ENCODE data around the gene RSPRY1.

RSPRY1 gene

GRCh38 chr16:57152096-57153093 is 33.7 kb upstream of the RSPRY1 start:
- no peak for DNase-seq (ENCODE audit: low read depth)

DNA sequence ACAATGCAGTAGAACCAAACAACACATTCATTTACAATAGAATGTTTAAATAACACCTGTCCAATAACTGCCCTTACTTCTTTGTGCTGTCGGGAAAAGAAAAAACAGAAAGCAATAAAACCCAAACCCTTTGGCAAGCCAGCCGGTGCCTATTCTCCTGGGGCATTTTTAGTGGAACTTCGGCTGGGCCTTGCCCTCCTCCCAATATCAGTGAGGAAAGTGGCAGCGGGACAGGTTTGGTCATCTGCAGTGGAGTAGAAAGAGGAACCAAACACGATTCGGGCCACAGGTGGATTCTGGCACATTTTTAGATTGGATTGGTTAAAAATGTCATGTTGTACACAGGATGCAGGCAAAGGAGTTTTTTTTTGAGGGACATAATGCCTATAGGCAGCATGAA is 32.3 kb upstream of the RSPRY1 start:
- no peak for DNase-seq (ENCODE audit: low read depth)

GRCh38 chr16:57155702-57156350 is 30.3 kb upstream of the RSPRY1 start:
- DNase-seq (ENCODE audit: low read depth): no peak

- DNase-seq (ENCODE audit: low read depth): no peak
These were observed 29.8 kb upstream of the RSPRY1 start for GRCh38 chr16:57156351-57156703.

DNA sequence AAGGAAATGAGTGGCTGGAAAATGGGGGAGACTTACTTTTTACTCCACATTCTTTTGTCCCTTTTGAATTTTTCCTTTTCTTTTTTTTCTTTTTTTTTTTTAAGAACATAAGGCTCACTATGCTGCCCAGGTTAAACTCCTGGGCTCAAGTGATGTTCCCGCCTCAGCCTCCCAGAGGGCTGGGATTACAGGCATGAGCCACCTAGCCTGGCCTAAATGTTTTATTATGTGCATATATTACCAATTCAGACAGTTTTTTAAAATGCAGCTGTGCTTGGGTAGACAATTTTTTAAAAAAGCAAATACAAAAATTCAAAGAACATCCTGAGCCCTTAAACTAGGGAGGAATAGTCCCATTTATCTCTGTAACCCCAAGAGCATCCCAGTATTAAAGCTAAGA is 28.6 kb upstream of the RSPRY1 start:
- no peak for DNase-seq (ENCODE audit: low read depth)

DNA sequence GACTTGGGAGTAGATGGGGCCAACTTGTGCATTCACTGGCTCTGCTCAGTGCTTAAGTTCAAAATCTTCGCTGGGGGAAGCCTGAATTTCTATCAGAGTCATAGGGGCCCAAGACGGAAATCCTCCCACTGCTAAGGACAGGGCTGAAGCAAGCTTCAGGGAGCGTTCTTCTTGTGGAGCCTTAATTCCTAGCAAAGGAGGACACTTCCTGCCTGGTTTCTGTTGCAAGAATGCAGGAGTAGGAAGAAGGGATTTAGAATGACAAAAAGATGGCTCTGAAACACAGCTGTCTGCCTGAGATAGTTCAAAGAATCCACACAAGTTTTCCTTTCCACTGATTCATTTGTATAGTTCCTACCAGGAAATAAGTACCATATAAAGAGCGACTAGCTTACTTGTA is 26.7 kb upstream of the RSPRY1 start:
- DNase-seq (ENCODE audit: low read depth): no peak

- DNase-seq (ENCODE audit: low read depth): no peak
These were observed 22.3 kb upstream of the RSPRY1 start for GRCh38 chr16:57163842-57164241.

DNA sequence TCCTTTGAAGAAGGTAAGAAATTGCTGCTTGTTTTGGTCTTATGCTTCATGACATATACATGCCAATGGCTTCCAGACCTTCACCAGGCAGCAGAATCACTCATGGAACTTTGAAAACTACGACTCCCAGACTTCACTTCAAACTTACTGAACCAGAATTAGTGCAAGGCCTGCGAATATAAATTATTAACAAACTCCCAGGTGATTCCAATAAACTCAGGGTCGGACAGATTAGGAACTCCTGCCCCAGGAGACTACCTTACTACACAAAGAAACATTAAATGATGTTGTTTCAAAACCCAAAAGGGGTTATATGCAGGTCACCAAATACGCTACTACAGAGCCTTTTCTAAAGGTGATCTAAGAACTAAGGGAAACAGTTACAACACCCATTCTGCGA is 20.6 kb upstream of the RSPRY1 start:
- DNase-seq (ENCODE audit: low read depth): no peak

GRCh38 chr16:57165938-57166337 is 20.2 kb upstream of the RSPRY1 start:
- no peak for DNase-seq (ENCODE audit: low read depth)

DNA sequence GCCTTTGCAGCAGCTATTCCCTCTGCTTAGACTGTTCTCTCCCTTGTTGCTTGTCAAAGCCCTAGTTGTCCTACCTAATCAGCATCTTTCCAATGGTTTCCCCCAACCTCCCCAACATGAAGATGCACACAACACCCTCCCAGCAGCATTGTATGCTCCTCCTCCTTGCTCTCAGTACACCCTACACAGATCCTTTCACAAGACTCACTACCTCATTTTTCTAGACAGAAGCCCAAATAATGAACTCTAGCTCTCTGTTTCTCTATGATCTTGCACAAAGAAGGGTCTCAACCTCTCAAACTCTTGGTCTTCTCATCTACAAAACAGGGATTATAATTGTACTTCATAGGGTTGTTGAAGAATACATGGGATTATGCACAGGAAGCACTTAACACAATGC is 19.7 kb upstream of the RSPRY1 start:
- no peak for DNase-seq (ENCODE audit: low read depth)

GRCh38 chr16:57166951-57167350 is 19.2 kb upstream of the RSPRY1 start:
- DNase-seq (ENCODE audit: low read depth): no peak

DNA sequence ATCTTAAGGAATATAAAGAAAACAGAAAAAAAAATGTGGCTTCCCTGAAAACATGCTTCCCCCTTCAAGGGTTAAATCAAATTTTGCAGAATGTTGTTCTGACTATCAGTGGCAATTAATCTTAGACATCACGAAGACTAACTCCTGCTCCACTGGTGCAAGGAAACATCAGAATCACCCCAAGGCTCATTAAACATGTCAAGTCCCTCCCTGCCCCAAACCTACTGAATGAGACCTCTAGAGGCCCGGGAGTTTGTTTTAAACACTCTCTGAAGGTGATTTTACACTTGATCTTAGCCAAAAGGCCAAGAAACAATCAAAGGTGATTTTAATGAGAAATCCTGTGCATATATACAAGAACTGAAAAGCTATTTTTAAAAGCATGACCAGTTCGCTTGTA is 18.6 kb upstream of the RSPRY1 start:
- DNase-seq (ENCODE audit: low read depth): no peak

GRCh38 chr16:57167953-57168352 is 18.2 kb upstream of the RSPRY1 start:
- DNase-seq (ENCODE audit: low read depth): no peak

DNA sequence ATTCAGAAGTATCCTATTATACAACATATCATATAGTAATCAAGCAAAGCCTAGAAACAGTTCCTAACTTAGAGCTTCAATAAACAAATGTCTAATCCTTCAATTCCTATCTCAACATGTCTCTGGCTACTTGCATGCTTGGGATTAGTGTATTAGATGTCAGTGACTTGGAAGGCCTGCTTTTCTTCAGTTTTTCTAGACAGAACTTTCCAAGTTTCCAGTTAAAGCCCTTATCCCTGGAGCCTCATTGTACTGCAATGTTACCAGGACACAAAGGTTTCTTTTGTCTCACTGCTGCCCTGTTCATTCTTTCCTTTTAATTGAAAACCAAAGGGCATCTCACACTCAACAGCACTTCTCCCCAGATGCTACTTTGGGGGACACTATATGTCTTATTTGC is 16.8 kb upstream of the RSPRY1 start:
- DNase-seq (ENCODE audit: low read depth): no peak

DNA sequence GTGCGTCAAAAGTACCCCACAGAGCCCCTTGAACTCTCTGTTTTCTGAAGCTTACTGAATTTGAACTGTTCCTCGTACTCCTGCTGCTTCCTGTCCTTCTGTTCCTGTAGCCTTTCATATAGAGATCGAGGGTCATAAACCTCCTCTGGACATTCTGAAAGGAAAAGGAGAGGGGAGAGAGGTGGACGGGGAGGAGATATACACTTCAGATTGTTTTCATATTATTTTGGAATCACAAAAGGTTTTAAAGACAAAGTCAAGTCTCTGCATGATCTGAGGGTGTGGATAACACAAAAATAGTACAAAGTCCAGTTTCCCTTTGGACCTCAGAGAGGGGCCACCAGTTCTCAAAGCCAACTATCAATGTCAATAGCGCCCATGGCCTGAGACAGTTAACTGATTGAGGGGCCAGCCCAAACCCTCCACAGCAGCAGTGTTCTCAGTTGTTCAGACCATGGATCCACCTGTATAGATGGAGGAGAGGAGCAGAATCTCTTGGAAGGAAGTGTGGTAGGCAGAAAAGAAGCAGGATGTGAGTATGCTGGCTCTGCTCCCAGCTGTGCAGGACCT is 13.3 kb upstream of the RSPRY1 start:
- DNase-seq (ENCODE audit: low read depth): no peak

GRCh38 chr16:57175896-57176295 is 10.2 kb upstream of the RSPRY1 start:
- DNase-seq (ENCODE audit: low read depth): no peak

DNA sequence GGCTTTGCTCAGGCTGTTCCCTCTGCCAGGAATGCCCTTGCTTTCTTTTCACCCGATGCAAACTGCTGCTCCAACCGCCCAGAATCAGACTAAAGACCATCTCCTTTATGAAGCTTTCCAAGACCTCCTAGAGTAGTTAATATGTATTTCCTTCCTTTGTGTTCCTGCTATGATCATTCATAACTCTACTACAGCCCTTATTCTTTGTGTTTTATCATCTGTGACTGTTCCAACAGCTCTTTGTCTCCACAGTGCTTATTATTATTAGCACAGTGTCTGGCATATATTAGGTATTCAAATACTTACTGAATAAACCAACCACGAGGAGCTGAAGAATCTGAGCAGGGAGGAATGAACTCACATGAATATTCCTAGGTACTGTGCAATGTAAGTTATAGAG is 7.9 kb upstream of the RSPRY1 start:
- DNase-seq (ENCODE audit: low read depth): no peak

DNA sequence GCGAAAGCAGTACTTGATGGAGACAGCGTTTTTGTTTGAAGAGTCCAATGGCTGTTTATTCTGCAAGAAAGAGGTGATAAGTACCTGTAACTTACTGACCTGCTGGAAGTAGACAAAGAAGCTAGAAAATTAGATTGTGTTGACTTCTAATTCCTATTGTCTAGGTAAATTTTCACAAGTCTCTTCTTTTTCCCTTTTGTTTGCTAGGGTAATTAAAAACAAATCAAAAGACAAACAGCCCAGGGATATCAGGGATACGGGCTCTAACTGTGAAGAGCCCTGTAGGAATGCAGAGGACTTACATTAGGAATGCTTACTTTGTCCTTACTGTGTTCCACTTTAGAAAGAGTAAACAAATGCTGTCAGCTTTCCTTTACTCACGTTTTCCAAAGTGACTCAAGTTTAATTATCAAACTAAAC is 7.3 kb upstream of the RSPRY1 start:
- DNase-seq (ENCODE audit: low read depth): no peak

- DNase-seq (ENCODE audit: low read depth): no peak
These were observed 6.8 kb upstream of the RSPRY1 start for GRCh38 chr16:57179215-57179828.

- DNase-seq (ENCODE audit: low read depth): no peak
These were observed 2.0 kb upstream of the RSPRY1 start for GRCh38 chr16:57184113-57184512.

- no peak for DNase-seq (ENCODE audit: low read depth)
These were observed 1.2 kb upstream of the RSPRY1 start for GRCh38 chr16:57184887-57185445.

- DNase-seq (ENCODE audit: low read depth): peak; percentile 30
These were observed 634 bp upstream of the RSPRY1 start for GRCh38 chr16:57185446-57185944.
